IPS-11a (cell line): ENCODE data around the gene MICU1.

Experiments
- H3K4me3 ChIP-seq: one replicate; pipeline ENCODE4 v1.5.1; 2013; ENCODE audit warnings: low read depth, low read length, control low read depth

MICU1 gene

GRCh38 chr10:72637398-72637857 lies 11.5 kb upstream of the MICU1 start:
- H3K4me3 ChIP-seq = no peak overlapping the region

GRCh38 chr10:72630144-72630543 lies 4.3 kb upstream of the MICU1 start:
- no peak overlapping the region for H3K4me3 ChIP-seq

- no peak overlapping the region for H3K4me3 ChIP-seq
Observed at GRCh38 chr10:72626444-72626754, 520 bp upstream of the MICU1 start.

- peak overlapping the region; percentile 98 for H3K4me3 ChIP-seq
Observed at GRCh38 chr10:72625276-72625607, 637 bp downstream of the MICU1 start.

- no peak overlapping the region for H3K4me3 ChIP-seq
Observed at GRCh38 chr10:72622271-72622670, 3.6 kb downstream of the MICU1 start.

- H3K4me3 ChIP-seq = no peak overlapping the region
Observed at GRCh38 chr10:72616716-72617115, 9.2 kb downstream of the MICU1 start.

GRCh38 chr10:72615970-72616369 lies 9.9 kb downstream of the MICU1 start:
- no peak overlapping the region for H3K4me3 ChIP-seq

GRCh38 chr10:72612203-72612826 lies 13.6 kb downstream of the MICU1 start:
- H3K4me3 ChIP-seq = no peak overlapping the region

- no peak overlapping the region for H3K4me3 ChIP-seq
Observed at GRCh38 chr10:72611783-72612182, 14.1 kb downstream of the MICU1 start.

- no peak overlapping the region for H3K4me3 ChIP-seq
Observed at GRCh38 chr10:72610466-72610865, 15.4 kb downstream of the MICU1 start.

- H3K4me3 ChIP-seq = no peak overlapping the region
Observed at GRCh38 chr10:72605122-72605521, 20.8 kb downstream of the MICU1 start.

GRCh38 chr10:72601144-72601543 lies 24.7 kb downstream of the MICU1 start:
- H3K4me3 ChIP-seq = no peak overlapping the region

GRCh38 chr10:72598769-72599701 lies 26.8 kb downstream of the MICU1 start:
- no peak overlapping the region for H3K4me3 ChIP-seq

- H3K4me3 ChIP-seq = no peak overlapping the region
Observed at GRCh38 chr10:72597897-72598296, 28.0 kb downstream of the MICU1 start.

GRCh38 chr10:72595436-72595835 lies 30.4 kb downstream of the MICU1 start:
- H3K4me3 ChIP-seq = no peak overlapping the region

- H3K4me3 ChIP-seq = no peak overlapping the region
Observed at GRCh38 chr10:72593963-72594362, 31.9 kb downstream of the MICU1 start.

GRCh38 chr10:72588266-72588665 lies 37.6 kb downstream of the MICU1 start:
- no peak overlapping the region for H3K4me3 ChIP-seq

GRCh38 chr10:72587568-72587967 lies 38.3 kb downstream of the MICU1 start:
- no peak overlapping the region for H3K4me3 ChIP-seq

GRCh38 chr10:72574636-72575035 lies 51.2 kb downstream of the MICU1 start:
- H3K4me3 ChIP-seq = no peak overlapping the region

GRCh38 chr10:72573079-72573478 lies 52.8 kb downstream of the MICU1 start:
- H3K4me3 ChIP-seq = no peak overlapping the region

- H3K4me3 ChIP-seq = no peak overlapping the region
Observed at GRCh38 chr10:72567889-72568640, 57.8 kb downstream of the MICU1 start.

- no peak overlapping the region for H3K4me3 ChIP-seq
Observed at GRCh38 chr10:72567421-72567820, 58.5 kb downstream of the MICU1 start.
